NCI-H2171 (cell line): ENCODE results near the gene GADL1.

Experiments used
- DNase-seq: peaks from one replicate; lab custom pipeline; 2025; lab: John Stamatoyannopoulos, UW

The GADL1 gene

GRCh38 chr3:30694148-30694547, 200.3 kb downstream of the GADL1 start:
- DNase-seq, result peak; percentile 42

DNA sequence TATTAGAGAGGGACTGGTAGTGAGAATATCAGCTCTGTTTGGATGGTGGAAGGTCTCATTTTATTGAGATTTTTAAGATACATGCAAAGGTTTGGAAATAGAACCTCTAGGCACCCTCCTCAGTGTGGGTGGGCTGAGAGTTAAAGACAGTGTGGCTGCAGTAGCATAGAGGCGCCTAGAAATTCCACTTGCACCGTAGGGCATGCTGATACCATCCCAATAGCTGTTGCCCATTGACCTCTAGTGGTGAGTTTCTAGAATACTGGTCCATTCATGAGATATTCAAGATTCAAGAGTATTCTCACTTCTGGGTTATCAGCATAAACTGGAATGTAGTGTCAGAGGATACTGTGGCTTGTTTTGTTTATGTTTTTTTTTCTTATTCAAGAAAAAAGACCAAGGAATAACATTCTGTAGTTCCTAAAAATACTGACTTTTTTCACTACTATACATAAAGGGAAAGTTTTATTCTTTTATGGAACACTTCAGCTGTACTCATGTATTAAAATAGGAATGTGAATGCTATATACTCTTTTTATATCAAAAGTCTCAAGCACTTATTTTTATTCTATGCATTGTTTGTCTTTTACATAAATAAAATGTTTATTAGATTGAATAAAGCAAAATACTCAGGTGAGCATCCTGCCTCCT, 200.9 kb downstream of the GADL1 start:
- DNase-seq, result no peak

DNA sequence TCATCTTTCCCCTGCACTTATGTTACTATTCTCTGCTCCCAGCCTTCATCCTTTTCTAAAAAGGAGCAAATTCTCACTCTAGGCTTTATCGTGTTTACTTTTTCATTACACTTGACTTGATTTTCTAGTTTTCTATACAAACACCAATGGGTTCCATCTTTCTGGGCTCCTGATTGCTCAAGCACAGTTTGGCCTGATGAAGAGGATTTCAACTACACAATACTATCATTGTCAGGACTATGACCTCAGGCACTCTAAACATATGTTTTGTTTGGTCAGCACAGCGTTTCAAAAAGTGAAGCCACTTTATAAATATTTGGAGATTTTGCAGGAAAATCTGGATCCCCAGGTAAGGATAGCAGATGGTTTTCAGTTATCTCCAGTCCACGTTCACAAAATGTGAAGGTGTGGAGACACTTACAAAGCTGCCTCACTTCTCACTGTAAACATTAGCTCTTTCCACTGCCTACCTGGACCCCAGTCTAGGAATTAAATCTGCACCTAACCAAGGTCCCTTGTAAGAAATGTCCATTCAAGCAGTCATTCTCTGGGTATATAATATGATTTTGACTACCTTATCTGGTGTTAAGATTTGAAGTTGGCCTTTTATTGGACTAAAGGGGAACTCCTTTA, 201.8 kb downstream of the GADL1 start:
- DNase-seq, result no peak

- no peak for DNase-seq
Measured at GRCh38 chr3:30691944-30692343, 202.5 kb downstream of the GADL1 start.

GRCh38 chr3:30691249-30691880, 203.1 kb downstream of the GADL1 start:
- DNase-seq, result no peak

- DNase-seq, result no peak
Measured at GRCh38 chr3:30690199-30690598, 204.3 kb downstream of the GADL1 start.

DNA sequence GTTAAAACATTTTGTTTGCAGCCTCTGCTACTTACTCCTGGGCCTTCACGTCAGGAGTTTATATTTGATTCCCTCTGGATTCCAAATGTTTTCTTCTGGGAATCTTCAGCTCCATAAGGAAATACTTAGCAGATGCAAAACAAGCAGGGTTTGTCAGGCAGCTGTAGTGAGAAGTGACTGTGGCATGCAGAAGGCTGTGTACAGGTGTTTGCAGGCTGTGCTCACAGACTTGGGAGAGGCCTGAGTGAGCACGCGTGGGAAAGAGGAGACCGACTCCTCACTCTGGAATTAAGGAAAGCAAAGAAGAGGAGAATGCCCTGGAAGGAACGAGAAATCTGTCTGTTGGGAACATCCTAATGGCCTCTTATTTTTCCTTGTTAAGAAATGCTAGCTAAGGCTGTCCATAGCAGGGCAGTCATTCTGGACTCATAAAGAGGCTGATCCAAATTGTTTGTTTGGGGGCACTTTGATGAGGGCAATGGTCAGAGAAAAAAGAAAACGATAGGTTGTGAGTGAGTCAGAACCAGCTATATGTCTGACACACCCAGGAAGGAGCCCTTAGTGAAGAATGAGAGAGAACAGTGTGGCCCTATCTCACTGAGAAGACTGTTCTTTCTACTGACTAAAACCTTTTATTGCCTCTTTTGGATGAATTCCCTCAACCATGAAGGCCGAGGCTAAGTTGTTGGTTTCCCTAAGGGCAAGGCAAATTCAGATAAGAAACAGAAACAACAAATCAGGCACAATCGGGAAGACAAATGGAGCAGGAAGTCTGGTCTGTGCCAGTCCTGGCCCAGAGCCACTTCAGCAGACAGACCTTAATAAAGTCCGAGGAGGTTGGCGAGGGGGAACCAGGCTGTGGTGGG, 205.5 kb downstream of the GADL1 start:
- no peak for DNase-seq

DNA sequence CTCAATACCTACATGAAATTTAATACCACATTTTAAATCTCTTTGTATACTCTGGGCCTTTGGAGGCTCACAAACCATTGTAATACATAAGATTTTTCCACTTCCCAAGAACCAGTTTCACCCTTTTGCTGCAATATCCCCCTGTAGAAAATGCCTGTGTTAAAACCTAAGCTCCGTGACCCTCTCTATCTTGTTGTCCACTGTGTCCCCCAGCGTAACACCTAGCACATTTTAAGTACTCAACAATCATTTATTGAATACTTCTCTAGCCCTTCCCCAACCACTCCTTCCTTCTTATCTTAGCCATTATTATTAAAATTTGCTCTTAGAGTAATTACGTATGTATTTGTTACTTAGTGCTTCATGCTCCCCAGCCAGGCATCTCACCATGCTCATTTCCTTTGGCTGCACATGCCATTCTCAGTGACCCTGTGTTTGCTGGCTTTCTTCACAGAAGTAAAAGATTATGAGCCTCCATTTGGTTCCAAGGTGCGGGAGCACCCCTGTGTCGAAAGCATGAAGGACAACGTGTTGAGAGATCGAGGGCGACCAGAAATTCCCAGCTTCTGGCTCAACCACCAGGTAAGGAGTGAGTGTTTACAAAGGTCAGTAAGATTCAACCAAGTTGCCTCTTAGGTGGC, 206.4 kb downstream of the GADL1 start:
- DNase-seq, result no peak

DNA sequence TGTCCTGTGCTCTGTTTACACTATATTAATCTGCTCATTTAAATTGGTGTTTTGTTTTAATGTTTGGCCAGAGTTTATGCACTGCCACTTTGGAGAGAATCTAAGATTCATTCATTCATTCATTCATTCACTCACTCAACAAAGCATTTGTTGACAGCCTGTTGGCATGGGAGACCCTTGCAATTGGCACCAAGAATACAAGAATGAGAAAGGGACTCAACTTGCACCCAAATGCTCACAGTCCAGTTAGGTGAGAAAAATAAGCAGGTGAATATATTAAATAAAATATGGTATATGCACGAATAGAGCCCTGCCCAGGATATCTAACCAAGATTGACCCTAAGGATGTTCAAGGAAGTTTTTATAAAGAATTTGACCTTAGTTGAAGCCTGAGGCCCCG, 207.7 kb downstream of the GADL1 start:
- DNase-seq, result no peak

DNA sequence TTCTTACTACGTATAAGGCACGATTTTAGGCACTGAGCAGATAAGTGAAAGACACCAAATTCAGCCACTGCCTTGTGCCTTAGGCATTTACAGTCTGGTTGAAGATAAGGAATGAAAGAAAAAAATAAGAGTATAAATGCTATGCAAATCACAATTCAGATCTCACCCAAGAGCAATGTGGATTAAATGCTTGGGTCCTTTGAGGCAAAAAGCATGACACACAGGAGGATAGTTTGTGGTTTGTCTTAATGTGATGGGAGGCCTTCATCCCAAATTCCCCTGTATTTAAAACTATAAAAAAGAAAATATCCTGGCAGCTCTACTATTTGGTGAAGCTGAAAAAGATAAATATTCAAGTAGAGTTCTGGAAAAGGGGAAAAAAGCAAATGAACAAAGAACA, 208.3 kb downstream of the GADL1 start:
- DNase-seq, result no peak

- DNase-seq, result no peak
Measured at GRCh38 chr3:30685267-30685667, 209.2 kb downstream of the GADL1 start.

- DNase-seq, result no peak
Measured at GRCh38 chr3:30684356-30684755, 210.1 kb downstream of the GADL1 start.

DNA sequence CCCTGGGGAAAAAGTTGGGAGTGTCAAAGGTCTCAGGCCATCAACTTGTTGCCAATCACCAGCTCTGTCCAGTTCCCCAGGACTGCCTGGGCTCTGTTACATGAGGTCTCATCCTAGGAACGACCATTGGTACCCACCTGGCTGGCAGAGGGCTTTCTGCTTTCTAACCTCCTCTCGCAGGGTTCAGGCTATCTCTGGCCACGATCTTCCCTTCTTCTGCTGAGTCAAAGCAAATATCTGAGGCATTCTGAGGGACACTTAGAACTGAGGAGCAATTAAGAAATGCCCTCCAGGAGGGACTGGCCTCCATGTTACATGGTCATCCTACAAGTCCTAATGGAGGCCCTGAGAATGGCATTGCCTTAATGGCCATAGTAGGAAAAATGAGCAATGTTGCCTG, 210.7 kb downstream of the GADL1 start:
- no peak for DNase-seq

DNA sequence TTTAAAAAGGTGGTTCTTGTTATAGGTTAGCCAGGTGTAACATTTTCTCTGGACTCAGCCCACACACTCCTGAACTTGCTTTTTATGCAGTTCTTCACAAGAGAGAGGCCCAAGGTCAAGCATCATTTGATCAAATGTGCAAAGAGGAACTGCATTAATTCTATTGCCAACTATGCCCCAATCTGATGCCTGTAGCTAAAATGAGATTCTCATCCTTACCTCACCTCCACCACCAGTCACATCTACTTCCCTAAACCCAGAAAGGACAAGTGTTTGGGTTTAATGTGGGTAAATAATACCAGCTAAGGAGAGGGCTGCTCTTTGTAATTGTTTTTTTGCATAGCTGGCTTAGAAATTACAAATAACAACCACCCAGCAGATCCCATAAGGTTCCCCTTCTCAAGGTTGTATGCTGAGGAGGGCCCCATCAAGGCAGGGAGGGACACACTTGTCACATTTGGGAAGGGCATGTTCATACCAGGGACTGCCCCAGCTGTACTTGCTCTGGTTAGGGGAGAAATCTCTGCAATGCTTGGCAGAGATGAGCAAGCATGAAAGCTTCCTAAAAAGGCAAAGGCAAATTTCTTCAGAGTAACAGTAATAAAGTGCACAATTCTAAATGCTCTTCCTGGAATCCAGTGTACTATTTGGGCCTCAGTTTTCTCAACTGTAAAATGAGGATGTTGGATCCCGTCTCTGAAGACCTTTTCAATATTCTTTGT, 211.9 kb downstream of the GADL1 start:
- DNase-seq, result no peak

DNA sequence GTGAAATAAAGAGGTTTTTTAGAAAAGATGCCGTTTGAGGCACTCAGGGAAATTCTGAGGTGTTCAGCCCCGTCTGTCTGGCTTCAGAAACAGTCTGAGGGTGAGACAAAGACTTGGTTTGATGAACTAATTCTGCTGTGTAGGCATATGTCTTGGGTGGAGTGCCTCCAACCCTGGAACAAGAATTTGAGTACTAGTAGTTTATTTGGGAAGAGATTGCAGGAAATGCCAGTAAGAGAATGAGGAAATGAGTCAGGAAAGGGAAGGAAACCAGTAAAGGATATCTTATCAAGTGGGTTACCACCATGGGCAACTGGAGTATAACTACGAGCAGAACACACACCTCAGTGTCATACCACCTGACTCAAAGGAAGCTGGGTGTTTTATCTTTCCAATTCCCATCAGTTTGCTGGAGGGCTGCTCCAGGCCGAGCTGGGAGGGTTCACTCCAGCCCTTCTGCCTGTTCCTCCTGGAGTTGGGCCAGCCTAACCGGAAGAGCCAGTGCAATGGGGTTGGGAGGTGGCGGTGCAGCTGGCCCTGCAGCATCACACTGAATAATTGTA, 212.7 kb downstream of the GADL1 start:
- no peak for DNase-seq

GRCh38 chr3:30680789-30681648, 213.4 kb downstream of the GADL1 start:
- no peak for DNase-seq

GRCh38 chr3:30679045-30679444, 215.4 kb downstream of the GADL1 start:
- DNase-seq, result no peak

- DNase-seq, result no peak
Measured at GRCh38 chr3:30677347-30677685, 217.1 kb downstream of the GADL1 start.

DNA sequence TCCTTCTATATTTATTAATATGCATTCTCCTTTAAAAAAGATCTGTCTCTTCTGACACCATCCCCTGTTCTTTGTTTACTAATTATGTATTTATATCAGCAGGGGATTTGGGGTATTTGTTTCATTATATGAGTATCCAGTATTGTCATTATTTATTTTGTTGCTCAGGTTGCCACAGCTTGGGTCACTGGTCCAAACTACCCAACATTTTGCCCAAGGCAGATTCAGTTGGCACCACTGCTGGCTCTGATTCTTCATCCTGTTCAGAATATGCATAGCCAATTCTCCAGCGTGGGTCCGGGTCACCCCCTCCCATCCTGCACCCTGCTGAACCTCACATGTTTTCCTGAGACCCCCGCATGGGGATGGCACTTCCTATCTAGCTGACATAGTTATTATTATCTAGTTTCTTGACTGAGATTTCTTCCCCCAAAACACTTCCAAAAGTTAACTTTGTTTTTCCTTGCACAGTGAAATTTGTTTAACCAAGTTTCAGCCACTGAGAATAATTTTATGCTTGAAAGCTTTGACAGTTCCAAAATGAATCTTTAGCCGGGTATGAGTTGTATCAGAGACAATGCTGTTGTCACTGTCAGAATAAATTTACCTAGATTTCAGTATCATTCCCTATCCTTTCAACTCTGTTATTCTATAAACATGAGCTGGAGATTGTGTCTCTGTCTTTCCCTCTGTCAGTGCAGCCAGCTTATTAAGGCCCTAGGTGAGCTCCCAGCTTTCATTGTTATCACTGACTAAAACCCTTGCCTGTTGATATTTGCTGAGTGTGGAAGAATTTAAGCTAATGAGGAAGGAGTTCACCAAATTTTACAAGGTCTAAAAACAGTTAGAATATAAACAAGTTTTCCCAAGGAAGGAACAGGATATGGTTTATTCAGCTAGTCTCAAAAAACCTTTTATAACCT, 217.8 kb downstream of the GADL1 start:
- no peak for DNase-seq
